ENCODE measurements around the gene SCCPDH. TPM values are rescaled to one million over a fixed set of nuclear protein-coding genes. Genes with fewer than 3 reads are reported as not detected.

Gene SCCPDH
- total RNA-seq, 1 experiment from 2014 or later, result 10.9 TPM

DNA sequence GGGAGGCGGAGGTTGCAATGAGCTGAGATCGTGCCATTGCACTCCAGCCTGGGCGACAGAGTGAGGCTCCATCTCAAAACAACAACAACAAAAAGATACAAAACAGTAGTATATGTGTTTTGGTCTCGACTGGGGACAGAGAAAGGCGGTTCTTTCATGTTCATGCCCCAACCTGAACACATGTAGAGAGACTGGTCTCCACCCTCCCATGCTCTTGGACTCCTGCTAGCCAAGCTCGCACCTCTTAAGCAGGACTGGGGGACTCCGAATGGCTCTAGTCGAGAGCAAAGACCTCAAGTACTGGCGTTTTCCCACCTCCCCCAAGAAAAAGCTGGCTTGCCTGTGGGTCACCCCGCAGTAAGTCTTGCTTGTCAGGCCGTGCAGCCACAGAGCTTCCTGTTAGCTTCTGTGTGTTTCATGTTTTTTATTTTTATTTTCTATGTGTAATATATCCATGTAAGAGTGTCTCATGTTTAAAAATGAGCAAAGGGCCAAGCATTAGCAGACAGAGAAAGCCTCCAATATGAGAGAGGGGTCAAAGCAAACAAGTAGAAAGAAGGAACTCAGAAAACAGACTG is 91.6 kb downstream of the SCCPDH start (continued):
- no peak for TF ChIP-seq CREM (CRISPR knock-in tag; IDR thresholded peaks at IDR 0.05)
- no peak for TF ChIP-seq FOXK1 (CRISPR knock-in tag; IDR thresholded peaks at IDR 0.05)
- TF ChIP-seq PRRX2 (CRISPR knock-in tag; IDR thresholded peaks at IDR 0.05), result no peak

Other genes with a start within 250 kb of the SCCPDH start
- 21.4 to 31.9 TPM (median 30.9 TPM) in 3 replicates for gene SMYD3, start 217.1 kb upstream of the SCCPDH start, total RNA-seq (2021)
- 16.1 to 17.3 TPM (median 16.5 TPM) in 3 replicates for gene TFB2M, start 158.1 kb upstream of the SCCPDH start, total RNA-seq (2021)
- gene CNST, start 158.0 kb upstream of the SCCPDH start, total RNA-seq (2021), result 17.2 to 18.4 TPM (median 17.5 TPM) in 3 replicates
- gene AHCTF1, start 207.5 kb downstream of the SCCPDH start, total RNA-seq (2021), result 37.7 to 46.4 TPM (median 39.2 TPM) in 3 replicates

All from WTC11 (cell line).